H9 (cell line): ENCODE measurements around the gene C3orf22. TPM values are rescaled to one million over a fixed set of nuclear protein-coding genes. Genes with fewer than 3 reads are reported as not detected.

Source experiments
- DNase-seq: peaks from one replicate; pipeline ENCODE4 v3.0.0-alpha.2; 2017
- H2AFZ ChIP-seq: one replicate; pipeline ENCODE4 v1.6.1; 2013; ENCODE audit warnings: mild to moderate bottlenecking, low read length, control low read depth, moderate library complexity
- H2AK5ac ChIP-seq: 2 replicates; pipeline ENCODE4 v1.6.1; 2013; ENCODE audit warnings: low read length, control low read depth, mixed read lengths; ENCODE audit not compliant: insufficient read length
- H2BK120ac ChIP-seq: one replicate; pipeline ENCODE4 v1.6.1; 2013; ENCODE audit warnings: low read depth, mild to moderate bottlenecking, low read length, control low read depth, inconsistent platforms; ENCODE audit not compliant: poor library complexity, severe bottlenecking
- H2BK12ac ChIP-seq: 2 replicates; pipeline ENCODE4 v1.6.1; 2013; ENCODE audit warnings: low read length, control low read depth, mixed read lengths, low read depth; ENCODE audit not compliant: insufficient read length
- H2BK15ac ChIP-seq: 2 replicates; pipeline ENCODE4 v1.6.1; 2013; ENCODE audit warnings: low read depth, low read length, control low read depth
- H2BK20ac ChIP-seq: one replicate; pipeline ENCODE4 v1.6.1; 2013; ENCODE audit warnings: low read depth, mild to moderate bottlenecking, low read length, control low read depth, inconsistent platforms; ENCODE audit not compliant: poor library complexity, severe bottlenecking
- H2BK5ac ChIP-seq: 2 replicates; pipeline ENCODE4 v1.6.1; 2013; ENCODE audit warnings: low read length, control low read depth, mixed read lengths; ENCODE audit not compliant: insufficient read length
- H3K14ac ChIP-seq: 2 replicates; pipeline ENCODE4 v1.6.1; 2013; ENCODE audit warnings: low read length, control low read depth; ENCODE audit not compliant: insufficient read depth
- H3K18ac ChIP-seq: 2 replicates; pipeline ENCODE4 v1.6.1; 2013; ENCODE audit warnings: low read depth, mild to moderate bottlenecking, mixed read lengths, low read length, control low read depth; ENCODE audit not compliant: insufficient read length
- H3K23ac ChIP-seq: 2 replicates; pipeline ENCODE4 v1.6.1; 2013; ENCODE audit warnings: low read length, control low read depth, mixed read lengths, low read depth; ENCODE audit not compliant: insufficient read length
- H3K23me2 ChIP-seq: 2 replicates; pipeline ENCODE4 v1.6.1; 2013; ENCODE audit warnings: low read depth, mild to moderate bottlenecking, mixed read lengths, low read length, control low read depth; ENCODE audit not compliant: insufficient read length, poor library complexity, severe bottlenecking
- H3K27ac ChIP-seq: 2 replicates; pipeline ENCODE4 v1.5.1; 2013; ENCODE audit warnings: low read length, control low read depth, mixed read lengths, low read depth; ENCODE audit not compliant: insufficient read length
- H3K27me3 ChIP-seq: 2 replicates; pipeline ENCODE4 v1.6.1; 2013; ENCODE audit warnings: low read length, control low read depth, inconsistent platforms; ENCODE audit not compliant: insufficient read depth
- H3K4ac ChIP-seq: 2 replicates; pipeline ENCODE4 v1.6.1; 2013; ENCODE audit warnings: low read depth, mild to moderate bottlenecking, control low read depth, inconsistent platforms, low read length, moderate library complexity
- H3K4me1 ChIP-seq: 2 replicates; pipeline ENCODE4 v1.6.1; 2013; ENCODE audit warnings: low read length, control low read depth, inconsistent platforms; ENCODE audit not compliant: insufficient read depth
- H3K4me2 ChIP-seq: 2 replicates; pipeline ENCODE4 v1.6.1; 2013; ENCODE audit warnings: low read length, control low read depth, mixed read lengths; ENCODE audit not compliant: insufficient read length, insufficient read depth
- H3K56ac ChIP-seq: 2 replicates; pipeline ENCODE4 v1.6.1; 2013; ENCODE audit warnings: low read depth, mild to moderate bottlenecking, mixed read lengths, low read length, control low read depth; ENCODE audit not compliant: insufficient read length
- H3K79me1 ChIP-seq: 2 replicates; pipeline ENCODE4 v1.6.1; 2013; ENCODE audit warnings: low read depth, mild to moderate bottlenecking, moderate library complexity, low read length, control low read depth, inconsistent platforms; ENCODE audit not compliant: insufficient read depth, poor library complexity, severe bottlenecking
- H3K79me2 ChIP-seq: 2 replicates; pipeline ENCODE4 v1.6.1; 2013; ENCODE audit warnings: low read length, control low read depth, inconsistent platforms; ENCODE audit not compliant: insufficient read depth
- H3K9ac ChIP-seq: 2 replicates; pipeline ENCODE4 v1.6.1; 2013; ENCODE audit warnings: low read length, control low read depth, mixed read lengths; ENCODE audit not compliant: insufficient read length; ENCODE audit errors: extremely low read depth
- H3K9me3 ChIP-seq: one replicate; pipeline ENCODE4 v1.6.1; 2013; ENCODE audit warnings: low read depth, low read length, inconsistent platforms; ENCODE audit not compliant: control insufficient read depth
- H3T11ph ChIP-seq: one replicate; pipeline ENCODE4 v1.6.1; 2013; ENCODE audit warnings: mild to moderate bottlenecking, low read length, control low read depth, inconsistent platforms
- H4K20me1 ChIP-seq: one replicate; pipeline ENCODE4 v1.6.1; 2013; ENCODE audit not compliant: control insufficient read depth, insufficient read length, insufficient read depth
- H4K5ac ChIP-seq: 2 replicates; pipeline ENCODE4 v1.6.1; 2013; ENCODE audit warnings: low read depth, mild to moderate bottlenecking, mixed read lengths, low read length, control low read depth; ENCODE audit not compliant: insufficient read length
- H4K8ac ChIP-seq: replicated peaks from 2 replicates; pipeline ENCODE4 v1.6.1; 2013; ENCODE audit warnings: low read length, control low read depth, mixed read lengths, low read depth; ENCODE audit not compliant: insufficient read length
- H4K91ac ChIP-seq: 2 replicates; pipeline ENCODE4 v1.6.1; 2013; ENCODE audit warnings: low read depth, mild to moderate bottlenecking, moderate library complexity, mixed read lengths, low read length, control low read depth; ENCODE audit not compliant: insufficient read length
- H3K27ac Mint-ChIP-seq, 3 experiments: 2 replicates in 2 of 3; 3 replicates in 1 of 3; pipeline ENCODE4 v1.8.0; 2020 to 2021; ENCODE audit warnings: mixed read lengths in 3 of 3, mild to moderate bottlenecking in 1 of 3, moderate library complexity in 1 of 3
- H3K27me3 Mint-ChIP-seq: 2 replicates; pipeline ENCODE4 v1.8.0; 2021; ENCODE audit warnings: low read depth, mild to moderate bottlenecking, moderate library complexity, mixed read lengths
- H3K36me3 Mint-ChIP-seq, 3 experiments: 2 replicates in 2 of 3; 3 replicates in 1 of 3; pipeline ENCODE4 v1.8.0; 2020 to 2021; ENCODE audit warnings: low read depth in 3 of 3, mixed read lengths in 3 of 3; ENCODE audit not compliant: insufficient read depth in 1 of 3
- H3K4me1 Mint-ChIP-seq, 2 experiments: 2 replicates each; pipeline ENCODE4 v1.8.0; 2020; ENCODE audit warnings: mixed read lengths in 2 of 2
- H3K4me3 Mint-ChIP-seq, 2 experiments: 2 replicates in 1 of 2; 3 replicates in 1 of 2; pipeline ENCODE4 v1.8.0; 2020 to 2021; ENCODE audit warnings: mild to moderate bottlenecking in 2 of 2, mixed read lengths in 2 of 2, moderate library complexity in 1 of 2
- H3K9me3 Mint-ChIP-seq, 2 experiments: 2 replicates in 1 of 2; 3 replicates in 1 of 2; pipeline ENCODE4 v1.8.0; 2020; ENCODE audit warnings: mild to moderate bottlenecking in 2 of 2, mixed read lengths in 2 of 2, moderate library complexity in 1 of 2
- CTCF ChIP-seq: fragments of 200-600 bp; sonication (generic); conservative IDR thresholded peaks from 3 replicates; pipeline ENCODE4 v1.8.0; 2021; ENCODE audit warnings: antibody characterized with exemption, mild to moderate bottlenecking
- whole genome bisulfite sequencing: extraction: QIAGEN DNeasy Blood & Tissue Kit; methylation state at CpG from one replicate; pipeline ENCODE4 v1.1.7; 2013; ENCODE audit warnings: missing lambda C conversion rate, low lambda C conversion rate, mixed read lengths; ENCODE audit not compliant: insufficient read length; ENCODE audit errors: extremely low coverage; 5-methylcytosine and 5-hydroxymethylcytosine counted together
- total RNA-seq: library from RNA; stranded (reverse); gene quantifications from 2 replicates; pipeline ENCODE4 v1.2.1, GENCODE V29; 2021

Gene C3orf22
- total RNA-seq, 1 experiment from 2014 or later = not detected

GRCh38 chr3:126530171-126531050, 28.3 kb downstream of the C3orf22 start:
- H3K9ac ChIP-seq = no peak overlapping the region
- no peaks in the 10 kb centered on the region for H4K20me1 ChIP-seq
- H4K8ac ChIP-seq = no peak overlapping the region
- H2BK12ac ChIP-seq = no peak overlapping the region
- no CpG with 5 or more reads among the region's 18 CpGs for WGBS
- no peak overlapping the region for H3K18ac ChIP-seq
- H4K91ac ChIP-seq = no peak overlapping the region
- TF ChIP-seq CTCF = peak; percentile 38
- no peak overlapping the region for H3K4me3 Mint-ChIP-seq
- H2BK120ac ChIP-seq = no peak overlapping the region
- H3T11ph ChIP-seq = no peak overlapping the region
- no peak overlapping the region for H3K56ac ChIP-seq
- no peaks in the 10 kb centered on the region for H3K23me2 ChIP-seq
- no peak overlapping the region for H4K5ac ChIP-seq
- peaks cover 19% of the 10 kb centered on the region for H3K27me3 Mint-ChIP-seq
- H3K27ac Mint-ChIP-seq = no peak overlapping the region
- no peak overlapping the region for H3K4me2 ChIP-seq
- H3K23ac ChIP-seq = no peak overlapping the region
- no peak overlapping the region for H2BK5ac ChIP-seq
- peaks cover 3 to 9% of the 10 kb centered on the region in 2 experiments; a peak in 3 of 4 replicates for H3K4me1 Mint-ChIP-seq
- no peaks in the 10 kb centered on the region for H3K9me3 Mint-ChIP-seq
- no peaks in the 10 kb centered on the region for H3K79me2 ChIP-seq
- H3K27me3 ChIP-seq = no peaks in the 10 kb centered on the region
- H2AFZ ChIP-seq = no peak overlapping the region
- no peaks in the 10 kb centered on the region for H3K4me1 ChIP-seq
- H3K4ac ChIP-seq = no peak overlapping the region
- H3K9me3 ChIP-seq = no peaks in the 10 kb centered on the region
- no peak overlapping the region for H2AK5ac ChIP-seq
- no peaks in the 10 kb centered on the region; a peak in 1 of 7 replicates for H3K36me3 Mint-ChIP-seq
- no peak overlapping the region for H3K27ac ChIP-seq
- H2BK15ac ChIP-seq = no peak overlapping the region
- DNase-seq = no peak
- H3K79me1 ChIP-seq = no peaks in the 10 kb centered on the region
- H3K14ac ChIP-seq = no peak overlapping the region
- H2BK20ac ChIP-seq = no peak overlapping the region
